ENCODE results near the gene UHRF1. TPM values are rescaled to one million over a fixed set of nuclear protein-coding genes. Genes with fewer than 3 reads are reported as not detected.

Gene UHRF1
- total RNA-seq, 1 donor from 2014 or later, result 16.8 TPM

- peaks cover 31% of the 10 kb centered on the region for H3K4me1 Mint-ChIP-seq (ENCODE audit: unreplicated experiment)
- TF ChIP-seq CTCF (IDR thresholded peaks at IDR 0.05; ENCODE audit: unreplicated experiment), result no peak
- H3K4me3 Mint-ChIP-seq (ENCODE audit: unreplicated experiment), result no peak overlapping the region
- peaks cover 2% of the 10 kb centered on the region for H3K27me3 Mint-ChIP-seq (ENCODE audit: unreplicated experiment)
- H3K27ac Mint-ChIP-seq (ENCODE audit: unreplicated experiment), result no peak overlapping the region
- no peak for DNase-seq (ENCODE audit: low spot score)
- no peaks in the 10 kb centered on the region for H3K36me3 Mint-ChIP-seq (ENCODE audit: low read depth, unreplicated experiment)
- H3K9me3 Mint-ChIP-seq (ENCODE audit: unreplicated experiment), result no peaks in the 10 kb centered on the region
Measured at GRCh38 chr19:4985551-4985991, 76.3 kb downstream of the UHRF1 start.

- no peak for DNase-seq (ENCODE audit: low spot score)
- Mint-ChIP-seq H3K4me1 (ENCODE audit: unreplicated experiment) (peaks cover 31% of the 10 kb centered on the region), H3K27ac (ENCODE audit: unreplicated experiment) (no peak overlapping the region), H3K27me3 (ENCODE audit: unreplicated experiment) (peaks cover 2% of the 10 kb centered on the region), H3K4me3 (ENCODE audit: unreplicated experiment) (no peak overlapping the region), H3K9me3 (ENCODE audit: unreplicated experiment) (no peaks in the 10 kb centered on the region), H3K36me3 (ENCODE audit: low read depth, unreplicated experiment) (no peaks in the 10 kb centered on the region)
- no peak for TF ChIP-seq CTCF (IDR thresholded peaks at IDR 0.05; ENCODE audit: unreplicated experiment)
Measured at GRCh38 chr19:4986056-4986455, 76.8 kb downstream of the UHRF1 start.

DNA sequence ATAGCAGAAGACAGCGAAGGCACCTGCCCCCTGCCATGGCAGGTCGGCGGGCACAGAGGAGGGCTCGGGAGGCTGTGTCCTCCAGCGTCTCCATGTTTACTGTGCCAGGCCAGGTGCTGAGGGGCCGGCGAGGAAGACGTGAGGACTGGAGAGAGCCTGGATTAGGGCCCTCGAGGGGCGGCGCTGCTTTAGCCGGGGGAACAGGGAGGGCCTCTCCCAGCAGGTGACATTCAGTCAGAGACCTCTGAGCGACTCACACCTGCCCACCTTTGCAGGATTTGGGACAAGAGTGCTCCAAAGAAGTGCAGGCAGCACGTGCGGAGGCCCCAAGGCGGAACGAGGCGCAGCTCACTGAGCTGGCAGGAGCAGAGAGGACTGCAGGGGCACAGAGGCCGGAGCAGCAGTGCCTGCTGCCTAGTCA lies 77.2 kb downstream of the UHRF1 start:
- no peaks in the 10 kb centered on the region for H3K36me3 Mint-ChIP-seq (ENCODE audit: low read depth, unreplicated experiment)
- H3K27me3 Mint-ChIP-seq (ENCODE audit: unreplicated experiment), result peaks cover 2% of the 10 kb centered on the region
- TF ChIP-seq CTCF (IDR thresholded peaks at IDR 0.05; ENCODE audit: unreplicated experiment), result no peak
- H3K9me3 Mint-ChIP-seq (ENCODE audit: unreplicated experiment), result no peaks in the 10 kb centered on the region
- peaks cover 29% of the 10 kb centered on the region for H3K4me1 Mint-ChIP-seq (ENCODE audit: unreplicated experiment)
- no peak overlapping the region for H3K4me3 Mint-ChIP-seq (ENCODE audit: unreplicated experiment)
- DNase-seq (ENCODE audit: low spot score), result no peak
- no peak overlapping the region for H3K27ac Mint-ChIP-seq (ENCODE audit: unreplicated experiment)

DNA sequence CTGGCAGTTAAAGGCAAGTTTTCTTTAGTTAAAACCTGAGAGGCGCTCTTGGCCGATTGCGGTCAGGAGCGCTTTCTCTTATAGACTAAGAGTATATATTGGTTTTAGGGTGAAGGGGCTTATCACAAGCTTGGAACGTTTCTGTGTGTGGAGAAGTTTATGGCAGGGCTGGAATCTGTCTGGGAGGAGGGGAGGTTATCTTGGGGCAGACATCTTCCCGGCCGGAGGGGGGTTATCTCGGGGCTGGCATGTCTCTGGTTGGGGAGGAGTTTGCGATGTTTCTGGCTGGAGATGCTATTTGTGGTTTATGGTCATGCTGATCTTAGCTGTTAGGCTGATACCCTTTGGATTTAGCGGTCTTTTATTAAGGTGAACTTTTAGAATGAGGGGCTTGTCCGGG lies 78.0 kb downstream of the UHRF1 start:
- peaks cover 26% of the 10 kb centered on the region for H3K4me1 Mint-ChIP-seq (ENCODE audit: unreplicated experiment)
- H3K36me3 Mint-ChIP-seq (ENCODE audit: low read depth, unreplicated experiment), result no peaks in the 10 kb centered on the region
- TF ChIP-seq CTCF (IDR thresholded peaks at IDR 0.05; ENCODE audit: unreplicated experiment), result no peak

DNA sequence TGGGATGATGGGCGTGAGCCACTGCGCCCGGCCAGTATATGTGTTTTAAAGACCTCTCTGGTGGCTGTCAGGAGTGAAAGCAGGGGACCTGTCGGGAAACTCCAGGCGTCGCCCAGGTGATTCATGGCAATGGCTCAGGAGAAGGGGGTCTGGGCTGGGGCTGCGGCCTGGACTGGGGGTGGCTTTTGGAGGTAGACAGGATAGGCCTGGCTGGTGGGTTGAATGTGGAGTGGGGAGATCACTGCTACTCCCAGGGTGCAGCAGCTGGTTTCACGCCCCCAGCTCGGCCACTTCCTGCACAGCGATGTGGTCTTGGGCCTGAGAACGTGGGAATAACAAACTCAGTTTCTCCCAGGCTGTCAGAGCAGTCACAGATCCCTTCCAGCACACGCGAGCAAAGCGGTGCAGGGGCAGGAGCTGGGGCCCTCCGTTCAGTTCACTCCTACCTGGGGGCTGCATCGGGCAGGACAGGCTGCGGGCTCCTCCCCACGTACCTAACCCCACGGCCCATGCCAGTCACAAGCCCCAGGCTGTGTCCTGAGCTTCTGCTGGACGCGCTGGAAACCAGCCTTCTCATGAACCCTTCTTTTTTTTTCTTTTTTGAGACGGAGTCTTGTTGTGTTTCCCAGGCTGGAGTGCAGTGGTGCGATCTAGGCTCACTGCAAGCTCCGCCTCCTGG lies 78.5 kb downstream of the UHRF1 start:
- peaks cover 3% of the 10 kb centered on the region for H3K36me3 Mint-ChIP-seq (ENCODE audit: low read depth, unreplicated experiment)
- no peaks in the 10 kb centered on the region for H3K27me3 Mint-ChIP-seq (ENCODE audit: unreplicated experiment)
- H3K27ac Mint-ChIP-seq (ENCODE audit: unreplicated experiment), result peak overlapping the region; percentile 44
- no peak for TF ChIP-seq CTCF (IDR thresholded peaks at IDR 0.05; ENCODE audit: unreplicated experiment)
- H3K4me3 Mint-ChIP-seq (ENCODE audit: unreplicated experiment), result no peak overlapping the region
- no peak for DNase-seq (ENCODE audit: low spot score)
- H3K9me3 Mint-ChIP-seq (ENCODE audit: unreplicated experiment), result no peaks in the 10 kb centered on the region
- peaks cover 24% of the 10 kb centered on the region for H3K4me1 Mint-ChIP-seq (ENCODE audit: unreplicated experiment)

More for the DNA sequence above, 78.0 kb downstream of the UHRF1 start:
- DNase-seq (ENCODE audit: low spot score), result no peak
- Mint-ChIP-seq H3K4me3 (ENCODE audit: unreplicated experiment) (no peak overlapping the region), H3K9me3 (ENCODE audit: unreplicated experiment) (no peaks in the 10 kb centered on the region), H3K27me3 (ENCODE audit: unreplicated experiment) (peaks cover 2% of the 10 kb centered on the region), H3K27ac (ENCODE audit: unreplicated experiment) (peak overlapping the region; percentile 43)
